ENCODE results near the gene UBAP1L. TPM values are rescaled to one million over a fixed set of nuclear protein-coding genes. Genes with fewer than 3 reads are reported as not detected.
"Not testable (repeated sequence)": the region's sequence is repeated elsewhere in the genome, so short reads cannot be mapped to it uniquely, and the experiment has no call there.

Gene UBAP1L
- total RNA-seq, 1 experiment from 2014 or later = 0.14 TPM

DNA sequence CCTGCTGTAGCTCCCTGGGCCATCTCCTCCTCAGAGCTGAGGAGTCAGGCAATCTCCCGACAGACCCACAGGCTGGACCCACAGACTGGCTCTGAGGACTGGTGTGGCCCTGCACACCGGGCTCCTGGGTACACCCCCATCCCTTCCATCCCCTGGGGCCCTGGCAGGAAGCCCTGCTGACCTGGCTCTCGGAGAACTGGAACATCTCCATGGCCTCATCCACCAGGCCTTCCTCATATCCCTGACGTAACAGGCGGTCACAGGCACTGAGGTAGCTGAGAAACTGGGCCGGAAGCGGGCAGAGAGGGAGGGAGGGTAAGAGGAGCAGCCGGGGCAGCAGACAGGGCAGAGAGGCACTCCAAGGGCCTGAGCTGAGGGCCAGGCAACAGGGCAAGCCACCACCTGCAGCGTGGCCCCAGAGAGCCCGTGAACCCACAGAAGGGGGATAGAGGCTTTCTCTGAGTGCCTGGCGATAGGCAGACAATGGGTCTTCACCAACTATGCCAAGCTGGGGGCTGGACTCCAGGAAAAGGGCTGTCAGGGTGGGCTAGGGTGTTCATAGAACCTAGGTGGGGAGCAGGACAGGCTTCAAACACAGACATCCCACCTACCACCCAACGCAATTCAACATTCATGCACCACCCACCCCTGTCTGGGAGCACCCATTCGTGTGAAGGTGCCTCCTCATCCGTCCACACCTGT lies 20.6 kb downstream of the UBAP1L start:
- peak; percentile 38 for DNase-seq
- Histone ChIP-seq H3K36me3 (replicated peaks; ENCODE audit: control insufficient read depth, insufficient read depth, low read length) (no peaks in the 10 kb centered on the region; the same call in 1 of the 2 replicates), H3K4me3 (ENCODE audit: insufficient read depth, low read depth, low read length) (no peak overlapping the region), H3K27me3 (ENCODE audit: control insufficient read depth, insufficient read depth, low read length) (no peaks in the 10 kb centered on the region)

DNA sequence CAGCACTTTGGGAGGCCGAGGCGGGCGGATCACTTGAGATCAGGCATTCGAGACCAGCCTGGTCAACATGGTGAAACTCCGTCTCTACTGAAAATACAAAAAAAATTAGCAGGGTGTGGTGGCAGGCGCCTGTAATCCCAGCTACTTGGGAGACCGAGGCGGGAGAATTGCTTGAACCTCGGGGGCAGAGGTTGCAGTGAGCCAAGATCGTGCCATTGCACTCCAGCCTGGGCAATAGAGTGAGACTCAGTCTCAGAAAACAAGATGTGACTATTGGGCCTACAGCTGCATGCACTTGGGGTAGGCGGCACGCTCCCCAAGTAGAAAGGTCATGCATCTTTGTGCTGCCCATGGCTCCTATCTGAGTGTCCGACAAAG lies 21.2 kb downstream of the UBAP1L start:
- not testable (repeated sequence) for H3K36me3 ChIP-seq (replicated peaks; ENCODE audit: control insufficient read depth, insufficient read depth, low read length); DNase-seq; H3K4me3 ChIP-seq (ENCODE audit: insufficient read depth, low read depth, low read length); H3K27me3 ChIP-seq (ENCODE audit: control insufficient read depth, insufficient read depth, low read length)

- peak; percentile 31 for DNase-seq
- no peaks in the 10 kb centered on the region for H3K36me3 ChIP-seq (replicated peaks; ENCODE audit: control insufficient read depth, insufficient read depth, low read length)
- H3K4me3 ChIP-seq (ENCODE audit: insufficient read depth, low read depth, low read length) = no peak overlapping the region
- no peaks in the 10 kb centered on the region for H3K27me3 ChIP-seq (ENCODE audit: control insufficient read depth, insufficient read depth, low read length)
Observed at GRCh38 chr15:65092911-65093792, 21.8 kb downstream of the UBAP1L start.

- Histone ChIP-seq H3K36me3 (replicated peaks; ENCODE audit: control insufficient read depth, insufficient read depth, low read length) (no peaks in the 10 kb centered on the region), H3K4me3 (ENCODE audit: insufficient read depth, low read depth, low read length) (no peak overlapping the region), H3K27me3 (ENCODE audit: control insufficient read depth, insufficient read depth, low read length) (no peaks in the 10 kb centered on the region)
- DNase-seq = peak; percentile 28
Observed at GRCh38 chr15:65091946-65092770, 22.8 kb downstream of the UBAP1L start.

DNA sequence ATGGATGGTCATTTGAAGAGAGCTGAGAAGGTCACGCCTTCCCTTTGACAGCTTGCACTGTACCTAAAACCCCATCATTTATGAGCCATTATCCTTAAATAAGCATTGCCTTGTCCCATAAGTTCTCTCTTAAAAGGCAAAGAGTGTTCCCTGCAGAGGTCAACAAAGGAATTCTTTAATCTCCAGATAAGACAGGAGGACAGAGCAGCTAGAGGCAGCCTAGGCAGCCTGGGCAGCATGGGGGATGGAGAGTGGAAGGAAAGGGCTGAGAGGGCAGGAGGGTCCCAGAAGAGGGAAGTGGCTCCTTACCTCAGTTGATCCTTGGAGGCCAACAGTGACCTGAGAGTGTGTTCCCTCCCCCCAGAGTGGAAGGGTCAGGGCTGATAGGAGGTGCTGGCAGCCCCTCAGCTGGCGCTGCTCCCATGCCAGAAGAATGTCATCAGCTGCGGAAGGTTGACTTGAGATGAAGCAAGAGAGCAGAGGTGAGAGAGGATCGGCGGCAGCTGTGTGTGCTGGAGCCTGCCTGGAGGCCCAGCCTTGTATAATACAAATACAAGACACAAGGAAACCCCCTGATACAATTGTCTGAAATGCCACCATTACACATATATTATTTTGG lies 25.7 kb downstream of the UBAP1L start:
- Histone ChIP-seq H3K4me3 (ENCODE audit: insufficient read depth, low read depth, low read length) (no peak overlapping the region), H3K36me3 (replicated peaks; ENCODE audit: control insufficient read depth, insufficient read depth, low read length) (no peaks in the 10 kb centered on the region), H3K27me3 (ENCODE audit: control insufficient read depth, insufficient read depth, low read length) (no peaks in the 10 kb centered on the region)
- DNase-seq = no peak

GRCh38 chr15:65088643-65089021 lies 26.4 kb downstream of the UBAP1L start:
- H3K27me3 ChIP-seq (ENCODE audit: control insufficient read depth, insufficient read depth, low read length) = no peaks in the 10 kb centered on the region
- no peak overlapping the region for H3K4me3 ChIP-seq (ENCODE audit: insufficient read depth, low read depth, low read length)
- DNase-seq = no peak
- no peaks in the 10 kb centered on the region for H3K36me3 ChIP-seq (replicated peaks; ENCODE audit: control insufficient read depth, insufficient read depth, low read length)

DNA sequence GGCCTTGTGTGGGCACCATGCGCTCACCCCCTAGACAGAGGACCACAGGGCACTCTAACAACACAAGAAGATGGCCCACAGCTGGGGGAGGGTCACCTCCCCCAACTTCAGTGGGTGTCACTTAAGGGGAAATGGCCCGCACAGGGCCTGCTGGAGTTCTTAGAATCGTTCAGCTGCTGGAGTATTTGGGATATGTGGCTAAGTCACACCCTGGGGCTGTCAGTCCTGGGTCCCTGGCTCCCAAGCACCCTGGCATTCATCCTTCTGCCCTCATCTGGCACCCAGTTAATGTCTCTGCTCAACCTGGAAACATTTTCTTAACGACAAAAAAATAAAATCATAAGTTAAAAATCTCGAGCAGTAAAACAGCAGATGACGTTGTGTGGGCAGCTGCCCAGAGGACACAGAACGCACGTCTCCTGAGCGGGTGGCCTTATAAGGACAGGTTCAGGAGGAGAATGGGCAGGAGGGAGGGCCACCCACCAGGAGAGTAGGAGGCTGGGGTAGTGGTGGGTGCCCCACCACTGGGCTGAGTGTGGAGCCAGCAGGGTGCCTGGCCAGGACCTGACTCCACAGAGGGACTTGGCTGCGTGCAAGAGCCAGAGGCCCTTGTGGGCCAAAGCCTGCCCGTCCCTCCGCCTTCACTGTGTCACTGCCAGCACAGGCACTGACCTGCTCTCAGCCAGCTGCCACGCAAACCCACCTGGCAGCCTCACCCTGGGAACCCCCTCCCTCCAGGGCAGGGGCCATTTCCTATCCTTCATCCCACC lies 26.9 kb downstream of the UBAP1L start:
- H3K27me3 ChIP-seq (ENCODE audit: control insufficient read depth, insufficient read depth, low read length) = no peaks in the 10 kb centered on the region
- peak; percentile 44 for DNase-seq
- no peak overlapping the region for H3K4me3 ChIP-seq (ENCODE audit: insufficient read depth, low read depth, low read length)
- no peaks in the 10 kb centered on the region for H3K36me3 ChIP-seq (replicated peaks; ENCODE audit: control insufficient read depth, insufficient read depth, low read length)

DNA sequence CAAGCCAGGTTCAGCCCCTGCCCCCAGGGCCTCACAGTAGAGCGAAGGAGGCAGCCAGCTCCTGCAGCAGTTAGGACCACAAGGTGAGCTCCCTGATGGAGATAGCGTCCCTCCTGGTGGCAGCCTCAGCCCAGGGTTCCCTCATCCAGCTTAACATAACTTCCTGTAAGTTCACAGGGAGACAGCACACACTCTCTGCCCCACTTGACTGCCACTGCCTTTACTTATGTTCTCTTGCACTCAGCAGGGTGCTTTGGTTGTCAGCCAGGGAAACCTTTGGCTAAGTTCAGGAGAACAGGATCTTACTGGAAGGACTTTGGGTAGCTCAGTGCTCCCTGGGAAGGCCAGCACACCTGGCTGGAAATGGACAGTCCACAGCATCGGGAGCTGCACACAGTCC lies 27.6 kb downstream of the UBAP1L start:
- Histone ChIP-seq H3K27me3 (ENCODE audit: control insufficient read depth, insufficient read depth, low read length) (no peaks in the 10 kb centered on the region), H3K36me3 (replicated peaks; ENCODE audit: control insufficient read depth, insufficient read depth, low read length) (no peaks in the 10 kb centered on the region), H3K4me3 (ENCODE audit: insufficient read depth, low read depth, low read length) (no peak overlapping the region)
- DNase-seq = no peak

GRCh38 chr15:65086680-65087111 lies 28.3 kb downstream of the UBAP1L start:
- Histone ChIP-seq H3K36me3 (replicated peaks; ENCODE audit: control insufficient read depth, insufficient read depth, low read length) (no peaks in the 10 kb centered on the region), H3K4me3 (ENCODE audit: insufficient read depth, low read depth, low read length) (no peak overlapping the region), H3K27me3 (ENCODE audit: control insufficient read depth, insufficient read depth, low read length) (no peaks in the 10 kb centered on the region)
- peak; percentile 64 for DNase-seq

- Histone ChIP-seq H3K4me3 (ENCODE audit: insufficient read depth, low read depth, low read length) (no peak overlapping the region), H3K36me3 (replicated peaks; ENCODE audit: control insufficient read depth, insufficient read depth, low read length) (no peaks in the 10 kb centered on the region), H3K27me3 (ENCODE audit: control insufficient read depth, insufficient read depth, low read length) (no peaks in the 10 kb centered on the region)
- peak; percentile 85 for DNase-seq
Observed at GRCh38 chr15:65085990-65086679, 28.9 kb downstream of the UBAP1L start.

DNA sequence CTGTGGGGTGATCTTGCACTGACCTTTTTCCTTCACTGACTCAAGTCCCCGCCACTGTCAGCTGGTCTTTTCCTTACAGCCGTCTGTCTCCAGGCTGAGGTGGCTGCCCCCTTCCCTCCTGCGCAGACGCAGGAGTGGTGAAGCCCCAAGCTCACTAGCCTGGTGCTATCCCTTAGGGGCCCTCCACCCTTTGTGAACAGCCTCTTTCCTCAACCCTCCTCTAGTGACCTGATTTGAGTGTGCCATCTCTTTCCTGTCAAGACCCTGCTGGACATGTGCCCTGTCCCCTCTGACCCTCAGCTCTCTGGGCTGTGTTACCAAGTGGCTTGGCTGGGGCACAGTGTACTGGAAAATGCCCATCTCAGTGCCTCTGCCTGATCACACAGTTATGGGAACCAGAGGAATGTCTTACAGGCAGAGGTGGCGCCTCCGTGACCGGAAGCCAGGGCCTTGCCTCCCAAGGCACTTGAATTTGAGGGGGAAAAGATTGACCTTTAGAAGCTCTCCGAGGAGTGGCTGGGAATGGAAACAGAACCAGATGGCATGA lies 29.7 kb downstream of the UBAP1L start:
- Histone ChIP-seq H3K36me3 (replicated peaks; ENCODE audit: control insufficient read depth, insufficient read depth, low read length) (no peaks in the 10 kb centered on the region), H3K27me3 (ENCODE audit: control insufficient read depth, insufficient read depth, low read length) (no peaks in the 10 kb centered on the region), H3K4me3 (ENCODE audit: insufficient read depth, low read depth, low read length) (no peak overlapping the region)
- no peak for DNase-seq

DNA sequence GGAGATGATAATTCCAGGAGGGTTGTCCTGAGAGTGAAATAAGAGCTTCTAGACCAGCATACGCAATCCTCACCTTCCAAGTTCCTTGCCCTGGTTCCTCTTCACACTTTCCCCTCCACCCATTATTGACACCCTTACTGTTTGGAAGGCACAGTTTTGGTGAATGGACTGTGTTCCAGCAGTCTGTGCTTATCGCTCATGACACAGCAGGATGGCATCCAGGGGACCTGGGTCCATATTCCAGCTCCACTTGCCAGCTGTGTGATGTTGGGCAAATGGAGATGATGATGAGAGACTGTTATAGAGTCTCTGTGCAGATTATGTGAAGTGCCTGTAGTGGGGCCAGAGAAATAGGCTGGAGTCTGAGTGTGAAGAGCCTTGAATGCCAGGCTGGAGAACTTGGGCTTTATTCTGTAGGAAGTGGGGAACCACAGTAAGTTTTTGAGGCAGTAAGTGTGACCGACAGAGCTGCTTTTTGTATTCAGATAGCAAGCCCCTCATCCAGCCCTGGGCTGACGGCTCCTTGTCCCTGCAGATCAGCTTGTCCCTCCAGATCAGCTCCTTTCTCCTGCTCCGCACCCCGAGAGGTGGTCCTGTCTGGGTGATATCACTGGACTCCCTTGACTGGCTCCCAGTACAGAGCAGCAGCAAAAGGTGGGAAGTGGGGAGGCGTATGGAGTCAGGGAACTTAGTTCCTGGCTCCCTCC lies 30.3 kb downstream of the UBAP1L start:
- Histone ChIP-seq H3K36me3 (replicated peaks; ENCODE audit: control insufficient read depth, insufficient read depth, low read length) (no peaks in the 10 kb centered on the region), H3K4me3 (ENCODE audit: insufficient read depth, low read depth, low read length) (no peak overlapping the region), H3K27me3 (ENCODE audit: control insufficient read depth, insufficient read depth, low read length) (no peaks in the 10 kb centered on the region)
- no peak for DNase-seq
